A549 (cell line): ENCODE results near the gene SLIT3.

Source experiments
- BHLHE40 ChIP-seq: IDR thresholded peaks from 2 replicates; pipeline ENCODE4 v1.6.1; 2012; ENCODE audit warnings: low read depth, low read length, inconsistent platforms
- CEBPB ChIP-seq, 2 experiments: fragments of >200 bp in 1 of 2; sonication (Bioruptor Twin) in 1 of 2; formaldehyde crosslinking in 1 of 2; IDR thresholded peaks; 2 replicates each; pipeline ENCODE4 v1.6.1; 2012 to 2016
- EP300 ChIP-seq, 2 experiments: fragments of >200 bp; sonication (Bioruptor Twin); formaldehyde crosslinking; IDR thresholded peaks; 2 replicates in 1 of 2; 3 replicates in 1 of 2; pipeline ENCODE4 v1.6.1; 2016 to 2017
- HOXB5 ChIP-seq: fragments of 250-450 bp; sonication (Bioruptor Pico); IDR thresholded peaks from 2 replicates; pipeline ENCODE4 v1.5.0; 2020; ENCODE audit warnings: mild to moderate bottlenecking, moderate library complexity
- JUN ChIP-seq, 2 experiments: fragments of >200 bp; sonication (Bioruptor Twin); formaldehyde crosslinking; IDR thresholded peaks; 2 replicates in 1 of 2; 3 replicates in 1 of 2; pipeline ENCODE4 v1.6.1; 2016 to 2017
- TFCP2L1 ChIP-seq: fragments of 250-450 bp; sonication (Bioruptor Pico); IDR thresholded peaks from 2 replicates; pipeline ENCODE4 v1.5.0; 2021; ENCODE audit warnings: mild to moderate bottlenecking
- TF ChIP-seq, protein P1 (sequence below): fragments of >200 bp; sonication (Bioruptor Twin); formaldehyde crosslinking; IDR thresholded peaks from 3 replicates; pipeline ENCODE4 v1.5.1; 2016
- TF ChIP-seq, protein P2 (sequence below): fragments of >200 bp; sonication (Bioruptor Twin); formaldehyde crosslinking; IDR thresholded peaks from 3 replicates; pipeline ENCODE4 v1.6.1; 2016
- TF ChIP-seq, protein P3 (sequence below): fragments of 200-600 bp; sonication (generic); IDR thresholded peaks from 2 replicates; pipeline ENCODE4 v1.6.1; 2016; ENCODE audit warnings: antibody characterized with exemption, mild to moderate bottlenecking, moderate library complexity

- TF ChIP-seq HOXB5 (CRISPR knock-in tag) = no peak
- TF ChIP-seq, protein P1, sequence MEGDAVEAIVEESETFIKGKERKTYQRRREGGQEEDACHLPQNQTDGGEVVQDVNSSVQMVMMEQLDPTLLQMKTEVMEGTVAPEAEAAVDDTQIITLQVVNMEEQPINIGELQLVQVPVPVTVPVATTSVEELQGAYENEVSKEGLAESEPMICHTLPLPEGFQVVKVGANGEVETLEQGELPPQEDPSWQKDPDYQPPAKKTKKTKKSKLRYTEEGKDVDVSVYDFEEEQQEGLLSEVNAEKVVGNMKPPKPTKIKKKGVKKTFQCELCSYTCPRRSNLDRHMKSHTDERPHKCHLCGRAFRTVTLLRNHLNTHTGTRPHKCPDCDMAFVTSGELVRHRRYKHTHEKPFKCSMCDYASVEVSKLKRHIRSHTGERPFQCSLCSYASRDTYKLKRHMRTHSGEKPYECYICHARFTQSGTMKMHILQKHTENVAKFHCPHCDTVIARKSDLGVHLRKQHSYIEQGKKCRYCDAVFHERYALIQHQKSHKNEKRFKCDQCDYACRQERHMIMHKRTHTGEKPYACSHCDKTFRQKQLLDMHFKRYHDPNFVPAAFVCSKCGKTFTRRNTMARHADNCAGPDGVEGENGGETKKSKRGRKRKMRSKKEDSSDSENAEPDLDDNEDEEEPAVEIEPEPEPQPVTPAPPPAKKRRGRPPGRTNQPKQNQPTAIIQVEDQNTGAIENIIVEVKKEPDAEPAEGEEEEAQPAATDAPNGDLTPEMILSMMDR = no peak
- TF ChIP-seq BHLHE40 = no peak
- TF ChIP-seq, protein P2, sequence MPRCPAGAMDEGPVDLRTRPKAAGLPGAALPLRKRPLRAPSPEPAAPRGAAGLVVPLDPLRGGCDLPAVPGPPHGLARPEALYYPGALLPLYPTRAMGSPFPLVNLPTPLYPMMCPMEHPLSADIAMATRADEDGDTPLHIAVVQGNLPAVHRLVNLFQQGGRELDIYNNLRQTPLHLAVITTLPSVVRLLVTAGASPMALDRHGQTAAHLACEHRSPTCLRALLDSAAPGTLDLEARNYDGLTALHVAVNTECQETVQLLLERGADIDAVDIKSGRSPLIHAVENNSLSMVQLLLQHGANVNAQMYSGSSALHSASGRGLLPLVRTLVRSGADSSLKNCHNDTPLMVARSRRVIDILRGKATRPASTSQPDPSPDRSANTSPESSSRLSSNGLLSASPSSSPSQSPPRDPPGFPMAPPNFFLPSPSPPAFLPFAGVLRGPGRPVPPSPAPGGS = no peak
- TF ChIP-seq, protein P3, sequence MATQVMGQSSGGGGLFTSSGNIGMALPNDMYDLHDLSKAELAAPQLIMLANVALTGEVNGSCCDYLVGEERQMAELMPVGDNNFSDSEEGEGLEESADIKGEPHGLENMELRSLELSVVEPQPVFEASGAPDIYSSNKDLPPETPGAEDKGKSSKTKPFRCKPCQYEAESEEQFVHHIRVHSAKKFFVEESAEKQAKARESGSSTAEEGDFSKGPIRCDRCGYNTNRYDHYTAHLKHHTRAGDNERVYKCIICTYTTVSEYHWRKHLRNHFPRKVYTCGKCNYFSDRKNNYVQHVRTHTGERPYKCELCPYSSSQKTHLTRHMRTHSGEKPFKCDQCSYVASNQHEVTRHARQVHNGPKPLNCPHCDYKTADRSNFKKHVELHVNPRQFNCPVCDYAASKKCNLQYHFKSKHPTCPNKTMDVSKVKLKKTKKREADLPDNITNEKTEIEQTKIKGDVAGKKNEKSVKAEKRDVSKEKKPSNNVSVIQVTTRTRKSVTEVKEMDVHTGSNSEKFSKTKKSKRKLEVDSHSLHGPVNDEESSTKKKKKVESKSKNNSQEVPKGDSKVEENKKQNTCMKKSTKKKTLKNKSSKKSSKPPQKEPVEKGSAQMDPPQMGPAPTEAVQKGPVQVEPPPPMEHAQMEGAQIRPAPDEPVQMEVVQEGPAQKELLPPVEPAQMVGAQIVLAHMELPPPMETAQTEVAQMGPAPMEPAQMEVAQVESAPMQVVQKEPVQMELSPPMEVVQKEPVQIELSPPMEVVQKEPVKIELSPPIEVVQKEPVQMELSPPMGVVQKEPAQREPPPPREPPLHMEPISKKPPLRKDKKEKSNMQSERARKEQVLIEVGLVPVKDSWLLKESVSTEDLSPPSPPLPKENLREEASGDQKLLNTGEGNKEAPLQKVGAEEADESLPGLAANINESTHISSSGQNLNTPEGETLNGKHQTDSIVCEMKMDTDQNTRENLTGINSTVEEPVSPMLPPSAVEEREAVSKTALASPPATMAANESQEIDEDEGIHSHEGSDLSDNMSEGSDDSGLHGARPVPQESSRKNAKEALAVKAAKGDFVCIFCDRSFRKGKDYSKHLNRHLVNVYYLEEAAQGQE = no peak
- no peak for TF ChIP-seq CEBPB (IDR thresholded peaks at IDR 0.05)
- no peak for TF ChIP-seq TFCP2L1 (CRISPR knock-in tag)
- TF ChIP-seq EP300 (IDR thresholded peaks at IDR 0.05) = no peak
- no peak for TF ChIP-seq JUN (IDR thresholded peaks at IDR 0.05)
These were observed 297.9 kb downstream of the SLIT3 start for GRCh38 chr5:169002953-169003555.
